Measurements from ENCODE around the gene CCNK.

DNA sequence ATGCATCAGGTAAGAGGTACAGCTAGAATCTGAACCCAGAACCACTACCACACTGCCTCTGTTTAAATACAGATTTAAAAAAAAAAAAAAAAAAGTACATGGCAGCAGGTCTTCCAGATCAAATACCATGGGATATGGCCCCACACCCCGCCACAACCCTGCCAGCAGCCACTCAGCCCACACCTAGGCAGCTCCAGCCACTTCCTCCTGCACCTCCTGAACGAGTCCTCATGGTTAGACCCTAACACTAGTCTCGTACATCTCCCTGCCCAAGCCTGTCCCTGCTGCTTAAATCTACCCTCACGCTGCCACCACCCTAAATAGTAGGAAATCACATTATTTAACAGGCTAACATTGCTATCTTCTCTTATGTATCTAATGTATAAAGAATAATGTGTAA, 13.1 kb upstream of the CCNK start:
- TF ChIP-seq POLR2AphosphoS5 (IDR thresholded peaks at IDR 0.05) (no peak), POLR2A (IDR thresholded peaks at IDR 0.05) (no peak), CTCF (IDR thresholded peaks at IDR 0.05) (no peak)
